ENCODE results near the gene RNASE7. TPM values are rescaled to one million over a fixed set of nuclear protein-coding genes. Genes with fewer than 3 reads are reported as not detected.

RNASE7 gene
- total RNA-seq, 4 donors from 2014 or later: 0.23 TPM; not detected in 3

DNA sequence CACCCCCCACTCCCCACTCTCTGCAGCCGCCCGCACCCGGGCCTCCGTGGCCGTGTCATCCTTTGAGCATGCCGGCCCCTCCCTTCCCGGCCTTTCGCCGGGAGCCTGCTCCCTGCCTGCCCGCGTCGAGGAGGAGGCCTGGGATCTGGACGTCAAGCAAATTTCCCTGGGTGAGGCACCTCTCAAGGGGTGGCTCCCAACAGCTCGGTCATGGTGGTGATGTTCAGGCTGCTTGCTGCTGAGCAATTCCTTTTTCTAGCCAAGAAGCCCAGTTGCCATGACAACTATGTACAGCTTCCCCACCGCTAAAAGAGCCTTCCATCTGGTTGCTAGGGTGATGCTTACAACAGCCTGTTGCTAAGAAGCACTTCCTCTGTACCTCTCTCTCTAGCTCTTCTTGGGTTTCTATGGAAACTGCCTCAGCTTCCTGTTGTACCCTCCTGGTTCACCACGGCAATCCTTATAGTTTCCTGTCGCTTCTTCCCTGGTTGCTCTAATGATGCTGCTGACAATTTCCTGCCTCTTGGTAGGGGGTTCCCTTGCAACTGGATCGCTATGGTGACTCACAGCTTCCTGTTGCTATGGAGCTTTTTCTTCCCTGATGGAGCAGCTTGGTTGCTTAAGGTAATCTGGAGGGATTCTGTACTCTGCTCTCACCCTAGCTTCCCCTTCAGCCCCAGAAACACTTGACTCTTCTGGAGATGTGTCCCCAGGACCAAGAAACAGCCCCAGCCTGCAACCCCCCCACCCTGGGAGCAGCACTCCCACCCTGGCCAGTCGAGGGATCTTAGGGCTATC, 45.3 kb downstream of the RNASE7 start:
- TF ChIP-seq POLR2AphosphoS5 (IDR thresholded peaks at IDR 0.05) (no peak), EP300 (IDR thresholded peaks at IDR 0.05) (no peak), POLR2A (IDR thresholded peaks at IDR 0.05) (no peak)
- TF ChIP-seq, protein P1, sequence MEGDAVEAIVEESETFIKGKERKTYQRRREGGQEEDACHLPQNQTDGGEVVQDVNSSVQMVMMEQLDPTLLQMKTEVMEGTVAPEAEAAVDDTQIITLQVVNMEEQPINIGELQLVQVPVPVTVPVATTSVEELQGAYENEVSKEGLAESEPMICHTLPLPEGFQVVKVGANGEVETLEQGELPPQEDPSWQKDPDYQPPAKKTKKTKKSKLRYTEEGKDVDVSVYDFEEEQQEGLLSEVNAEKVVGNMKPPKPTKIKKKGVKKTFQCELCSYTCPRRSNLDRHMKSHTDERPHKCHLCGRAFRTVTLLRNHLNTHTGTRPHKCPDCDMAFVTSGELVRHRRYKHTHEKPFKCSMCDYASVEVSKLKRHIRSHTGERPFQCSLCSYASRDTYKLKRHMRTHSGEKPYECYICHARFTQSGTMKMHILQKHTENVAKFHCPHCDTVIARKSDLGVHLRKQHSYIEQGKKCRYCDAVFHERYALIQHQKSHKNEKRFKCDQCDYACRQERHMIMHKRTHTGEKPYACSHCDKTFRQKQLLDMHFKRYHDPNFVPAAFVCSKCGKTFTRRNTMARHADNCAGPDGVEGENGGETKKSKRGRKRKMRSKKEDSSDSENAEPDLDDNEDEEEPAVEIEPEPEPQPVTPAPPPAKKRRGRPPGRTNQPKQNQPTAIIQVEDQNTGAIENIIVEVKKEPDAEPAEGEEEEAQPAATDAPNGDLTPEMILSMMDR (IDR thresholded peaks at IDR 0.05): no peak
- Histone ChIP-seq H3K4me3 (no peak overlapping the region), H3K27ac (peak overlapping the region in 3 of 4 donors; percentile 29 to 47 (median 46)), H3K36me3 (peaks cover 0 to 96% of the 10 kb centered on the region in 2 donors), H3K9me3 (no peaks in the 10 kb centered on the region), H3K4me1 (peaks cover 0 to 41% (median 11%) of the 10 kb centered on the region in 3 donors), H3K27me3 (no peaks in the 10 kb centered on the region)
- 20 to 28% methylated on average over 6 to 8 of the region's 19 CpGs for WGBS, 2 donors (ENCODE audit: low coverage in 1 of 2)
- peak; percentile 33 for ATAC-seq

DNA sequence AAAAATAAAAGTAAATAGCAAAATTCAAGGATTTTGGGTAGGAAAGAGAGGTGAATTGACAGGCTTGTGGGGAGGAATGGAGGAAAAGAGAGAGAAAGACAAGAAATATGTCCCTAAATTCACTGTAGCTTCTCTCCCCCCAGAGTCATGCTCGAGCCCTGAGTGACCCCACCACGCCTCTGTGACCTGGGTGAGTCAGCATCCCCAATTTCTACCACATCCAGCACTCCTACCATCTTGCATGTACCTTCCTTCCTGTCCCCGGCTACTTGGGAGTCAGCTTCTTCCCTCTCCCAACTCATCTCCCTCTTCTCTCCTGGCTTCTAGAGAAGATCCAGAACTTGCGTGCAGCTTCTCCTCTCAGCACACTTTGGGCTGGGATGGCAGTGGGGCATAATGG, 46.5 kb downstream of the RNASE7 start:
- Histone ChIP-seq H3K4me3 (no peak overlapping the region), H3K27ac (peak overlapping the region in 2 of 4 donors; percentile 24), H3K36me3 (peaks cover 0 to 93% of the 10 kb centered on the region in 2 donors), H3K27me3 (no peaks in the 10 kb centered on the region), H3K9me3 (no peaks in the 10 kb centered on the region), H3K4me1 (peaks cover 0 to 51% (median 11%) of the 10 kb centered on the region in 3 donors)
- TF ChIP-seq EP300 (IDR thresholded peaks at IDR 0.05) (no peak), POLR2A (IDR thresholded peaks at IDR 0.05) (no peak), POLR2AphosphoS5 (IDR thresholded peaks at IDR 0.05) (no peak)
- TF ChIP-seq, protein P1 (IDR thresholded peaks at IDR 0.05): no peak
- 59 to 80% methylated on average over 2 to 4 of the region's 4 CpGs for WGBS, 2 donors (ENCODE audit: low coverage in 1 of 2)
- ATAC-seq: no peak

DNA sequence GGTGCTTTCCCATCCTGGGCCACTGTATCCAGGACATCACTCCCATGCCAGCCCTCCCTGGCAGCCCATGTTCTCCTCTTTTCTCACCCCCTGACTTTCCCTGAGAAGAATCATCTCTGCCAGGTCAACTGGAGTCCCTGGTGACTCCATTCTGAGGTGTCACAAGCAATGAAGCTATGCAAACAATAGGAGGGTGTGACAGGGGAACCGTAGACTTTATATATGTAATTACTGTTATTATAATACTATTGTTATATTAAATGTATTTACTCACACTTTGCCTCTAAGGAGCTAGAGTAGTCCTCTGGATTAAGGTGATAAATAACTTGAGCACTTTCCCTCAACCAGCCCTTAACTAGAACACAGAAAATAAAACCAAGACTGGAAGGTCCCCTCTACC, 47.1 kb downstream of the RNASE7 start:
- no peaks in the 10 kb centered on the region for H3K27me3 ChIP-seq
- H3K4me1 ChIP-seq: peaks cover 0 to 57% (median 15%) of the 10 kb centered on the region in 3 donors
- no peak for TF ChIP-seq EP300 (IDR thresholded peaks at IDR 0.05)
- no peak for TF ChIP-seq POLR2AphosphoS5 (IDR thresholded peaks at IDR 0.05)
- no peak for TF ChIP-seq POLR2A (IDR thresholded peaks at IDR 0.05)
- TF ChIP-seq, protein P1 (IDR thresholded peaks at IDR 0.05): no peak
- H3K9me3 ChIP-seq: no peaks in the 10 kb centered on the region
- no peak overlapping the region for H3K4me3 ChIP-seq
- no peak for ATAC-seq
- peaks cover 0 to 88% of the 10 kb centered on the region in 2 donors for H3K36me3 ChIP-seq
- peak overlapping the region in 1 of 4 donors; percentile 24 for H3K27ac ChIP-seq
- WGBS, 2 donors (ENCODE audit: low coverage in 1 of 2): 43 to 44% methylated on average over 1 of the region's 1 CpG

DNA sequence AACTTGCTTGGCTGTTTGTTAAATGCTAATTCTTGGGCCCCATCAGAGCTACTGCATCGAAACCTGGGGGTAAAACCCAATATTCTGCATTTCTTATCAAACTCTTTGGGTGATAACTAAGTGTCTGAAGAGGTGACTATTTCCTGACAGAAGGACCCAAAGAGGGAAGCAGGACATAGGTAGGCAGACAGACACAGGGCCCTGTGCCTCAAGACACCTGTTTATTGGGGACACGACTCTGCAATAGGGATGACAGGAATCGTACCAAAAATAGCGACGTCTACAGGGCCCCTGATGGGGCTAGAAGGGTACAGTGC, 47.7 kb downstream of the RNASE7 start:
- H3K36me3 ChIP-seq: peaks cover 0 to 82% of the 10 kb centered on the region in 2 donors
- peaks cover 0 to 57% (median 15%) of the 10 kb centered on the region in 3 donors for H3K4me1 ChIP-seq
- no peak overlapping the region for H3K4me3 ChIP-seq
- H3K27ac ChIP-seq: peak overlapping the region in 2 of 4 donors; percentile 37 to 38
- TF ChIP-seq, protein P1 (IDR thresholded peaks at IDR 0.05): no peak
- TF ChIP-seq POLR2A (IDR thresholded peaks at IDR 0.05): peak in 1 of 2 donors; percentile 7
- 73 to 75% methylated on average over 2 to 3 of the region's 5 CpGs for WGBS, 2 donors (ENCODE audit: low coverage in 1 of 2)
- no peaks in the 10 kb centered on the region for H3K9me3 ChIP-seq
- no peak for ATAC-seq
- no peaks in the 10 kb centered on the region for H3K27me3 ChIP-seq

Measured in gastroesophageal sphincter (tissue), 4 donors.